ENCODE measurements around the gene PRCC. TPM values are rescaled to one million over a fixed set of nuclear protein-coding genes. Genes with fewer than 3 reads are reported as not detected.

Gene PRCC
- total RNA-seq, 1 experiment from 2014 or later, result 36.9 TPM

GRCh38 chr1:156740741-156741480, 26.4 kb upstream of the PRCC start, which contains the start of gene MRPL24:
TSS of gene MRPL24 (minus strand) at chr1:156741088. CDS start at chr1:156738704, 2,384 bp downstream.
- Histone ChIP-seq H3K27ac (peak within 1 kb of the TSS; percentile 28), H3K9me3 (replicated peaks) (no peaks in the 10 kb centered on the region), H3K27me3 (replicated peaks) (no peaks in the 10 kb centered on the region), H3K4me1 (replicated peaks) (peaks cover 23% of the 10 kb centered on the region), H3K4me3 (peak within 1 kb of the TSS; percentile 54), H3K36me3 (peaks cover 80% of the 10 kb centered on the region)
- peak; percentile 97 to 98 for DNase-seq (ENCODE audit: low read depth in 1 of 2, low spot score in 2 of 2)

DNA sequence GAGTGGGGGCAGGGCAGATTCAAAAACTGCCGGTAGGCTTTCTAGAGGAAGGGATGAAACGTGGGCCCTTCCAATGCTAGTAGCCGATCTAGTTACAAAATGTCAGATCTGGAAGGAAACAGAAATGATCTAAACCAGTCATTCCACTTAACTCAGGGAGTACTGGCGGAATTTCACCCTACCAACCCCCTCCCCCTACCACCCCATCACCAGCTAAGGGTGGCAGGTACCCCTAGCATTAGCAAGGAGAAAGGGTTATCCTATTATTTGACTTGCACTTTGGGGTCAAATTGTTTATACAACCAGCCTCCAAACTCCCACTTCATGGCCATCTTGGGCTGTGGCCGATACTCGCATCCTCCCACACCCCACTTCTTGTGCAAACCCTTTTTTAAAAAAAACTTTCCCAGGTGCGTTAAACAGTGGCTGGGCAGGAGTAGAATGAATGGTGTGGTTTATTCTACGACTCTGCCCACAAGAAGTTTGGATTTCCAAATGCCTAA, 25.8 kb upstream of the PRCC start:
- H3K27me3 ChIP-seq (replicated peaks), result no peaks in the 10 kb centered on the region
- H3K4me3 ChIP-seq, result no peak overlapping the region
- H3K9me3 ChIP-seq (replicated peaks), result no peaks in the 10 kb centered on the region
- no peak for DNase-seq (ENCODE audit: low read depth in 1 of 2, low spot score in 2 of 2)
- H3K4me1 ChIP-seq (replicated peaks), result peaks cover 29% of the 10 kb centered on the region
- H3K27ac ChIP-seq, result peak overlapping the region; percentile 27
- H3K36me3 ChIP-seq, result peaks cover 83% of the 10 kb centered on the region

GRCh38 chr1:156742017-156742416, 25.3 kb upstream of the PRCC start:
- H3K9me3 ChIP-seq (replicated peaks), result no peaks in the 10 kb centered on the region
- no peak for DNase-seq (ENCODE audit: low read depth in 1 of 2, low spot score in 2 of 2)
- H3K4me3 ChIP-seq, result no peak overlapping the region
- peaks cover 78% of the 10 kb centered on the region for H3K36me3 ChIP-seq
- H3K4me1 ChIP-seq (replicated peaks), result peaks cover 33% of the 10 kb centered on the region
- peak overlapping the region; percentile 27; the same call in 1 of the 2 replicates for H3K27ac ChIP-seq
- H3K27me3 ChIP-seq (replicated peaks), result no peaks in the 10 kb centered on the region

DNA sequence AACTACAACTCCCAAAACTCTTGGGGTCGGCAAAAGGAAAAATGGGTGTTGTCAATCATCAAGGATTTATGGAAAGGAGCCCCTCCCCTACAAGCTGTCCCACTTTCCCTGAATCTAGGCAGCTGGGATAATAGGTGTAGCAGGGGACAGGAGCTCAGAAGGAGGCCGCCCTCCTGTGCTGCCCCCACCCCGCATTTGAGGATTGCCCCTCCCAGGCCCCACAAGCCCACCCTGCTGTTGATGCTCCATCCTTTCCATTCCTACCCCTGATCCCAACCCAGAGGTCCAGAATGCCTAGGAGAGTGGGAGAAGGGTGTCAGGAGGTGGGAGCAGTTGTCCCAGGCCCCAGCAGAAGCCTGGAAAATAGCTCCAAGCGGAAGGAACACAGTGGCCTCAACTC, 24.5 kb upstream of the PRCC start:
- no peaks in the 10 kb centered on the region for H3K27me3 ChIP-seq (replicated peaks)
- H3K9me3 ChIP-seq (replicated peaks), result no peaks in the 10 kb centered on the region
- no peak overlapping the region for H3K27ac ChIP-seq
- DNase-seq (ENCODE audit: low read depth in 1 of 2, low spot score in 2 of 2), result no peak
- peaks cover 76% of the 10 kb centered on the region for H3K36me3 ChIP-seq
- no peak overlapping the region for H3K4me3 ChIP-seq
- peaks cover 40% of the 10 kb centered on the region for H3K4me1 ChIP-seq (replicated peaks)

- H3K4me3 ChIP-seq, result no peak overlapping the region
- H3K36me3 ChIP-seq, result peaks cover 76% of the 10 kb centered on the region
- no peaks in the 10 kb centered on the region for H3K27me3 ChIP-seq (replicated peaks)
- DNase-seq (ENCODE audit: low read depth in 1 of 2, low spot score in 2 of 2), result no peak
- no peak overlapping the region for H3K27ac ChIP-seq
- peaks cover 48% of the 10 kb centered on the region for H3K4me1 ChIP-seq (replicated peaks)
- H3K9me3 ChIP-seq (replicated peaks), result no peaks in the 10 kb centered on the region
These were observed 23.7 kb upstream of the PRCC start for GRCh38 chr1:156743367-156744302.

DNA sequence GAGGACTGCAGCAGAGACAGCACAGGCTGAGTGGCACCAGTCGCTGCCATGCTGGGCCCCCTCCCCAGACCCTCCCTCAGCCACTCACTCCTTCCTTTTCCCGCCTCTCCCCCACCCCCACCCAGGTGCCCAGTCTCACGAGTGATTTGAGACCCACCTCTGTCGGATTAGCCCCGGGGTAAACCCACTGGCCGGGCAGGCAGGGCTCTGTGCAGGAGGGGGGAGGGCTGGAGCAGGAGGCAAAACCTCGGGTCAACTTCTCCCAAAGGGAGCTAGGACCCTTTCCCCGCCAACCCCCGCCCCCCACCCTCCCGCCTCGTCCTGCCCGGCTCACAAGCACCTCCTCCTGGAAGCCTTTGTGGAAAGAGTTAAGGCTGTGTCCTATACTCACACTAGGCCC, 23.0 kb upstream of the PRCC start:
- Histone ChIP-seq H3K9me3 (replicated peaks) (no peaks in the 10 kb centered on the region), H3K27ac (no peak overlapping the region), H3K36me3 (peaks cover 78% of the 10 kb centered on the region)

DNA sequence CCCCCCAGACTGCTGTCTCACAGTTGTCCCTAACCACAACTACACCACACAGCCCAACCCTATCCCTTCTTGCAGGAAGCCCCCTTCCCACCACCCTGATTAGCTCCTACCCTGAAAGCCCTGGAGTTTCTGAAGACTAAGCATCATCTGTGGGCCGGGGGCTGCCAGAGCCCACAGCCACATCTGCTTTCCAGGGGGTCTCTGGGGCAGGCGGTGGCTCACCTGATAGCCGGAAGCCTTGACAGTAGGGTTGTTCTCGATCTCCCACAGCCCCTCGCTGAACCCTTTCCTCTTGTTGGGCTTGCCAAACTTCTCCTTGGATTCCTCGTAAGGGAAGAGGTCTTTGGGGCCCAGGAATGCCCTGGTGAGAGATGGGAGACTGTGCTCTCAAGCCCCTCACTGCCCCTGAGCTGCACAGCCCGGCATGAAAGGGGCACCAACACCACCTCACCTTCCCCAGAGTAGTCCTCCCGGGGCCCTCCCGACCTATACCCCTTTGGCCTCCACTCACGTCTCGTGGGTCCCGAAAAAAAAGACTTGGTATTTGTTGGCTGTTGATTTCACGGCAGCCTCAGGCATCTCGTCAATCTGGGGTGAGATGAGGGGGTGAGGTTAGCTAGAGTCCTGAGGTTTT, 22.4 kb upstream of the PRCC start:
- H3K27me3 ChIP-seq (replicated peaks), result no peaks in the 10 kb centered on the region
- no peak for DNase-seq (ENCODE audit: low read depth in 1 of 2, low spot score in 2 of 2)
- no peak overlapping the region for H3K4me3 ChIP-seq
- peaks cover 59% of the 10 kb centered on the region for H3K4me1 ChIP-seq (replicated peaks)
- H3K36me3 ChIP-seq, result peaks cover 78% of the 10 kb centered on the region
- H3K9me3 ChIP-seq (replicated peaks), result no peaks in the 10 kb centered on the region
- no peak overlapping the region for H3K27ac ChIP-seq

More for the DNA sequence above, 23.0 kb upstream of the PRCC start:
- Histone ChIP-seq H3K4me1 (replicated peaks) (peaks cover 55% of the 10 kb centered on the region), H3K27me3 (replicated peaks) (no peaks in the 10 kb centered on the region), H3K4me3 (no peak overlapping the region)
- no peak for DNase-seq (ENCODE audit: low read depth in 1 of 2, low spot score in 2 of 2)

DNA sequence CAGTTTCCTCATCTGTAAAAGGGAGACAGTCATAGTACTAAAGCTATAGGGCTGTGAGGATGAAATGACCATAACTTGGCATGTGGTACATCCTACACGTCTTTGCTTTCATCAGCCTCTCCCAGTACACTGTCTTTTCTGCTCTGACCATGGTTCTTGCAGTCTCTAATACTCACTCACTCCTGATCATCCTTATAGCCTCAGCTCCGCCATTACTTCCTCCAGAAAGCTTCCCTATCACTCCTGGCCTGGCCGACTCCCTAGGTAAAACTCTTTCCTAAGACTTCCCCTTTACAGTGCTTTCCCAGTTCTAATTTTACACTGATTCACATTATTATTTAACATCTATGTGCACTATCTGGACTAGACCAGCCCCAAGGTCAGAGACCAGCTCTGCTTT, 21.5 kb upstream of the PRCC start:
- Histone ChIP-seq H3K36me3 (peaks cover 78% of the 10 kb centered on the region), H3K9me3 (replicated peaks) (no peaks in the 10 kb centered on the region), H3K4me1 (replicated peaks) (peaks cover 54% of the 10 kb centered on the region), H3K27ac (peak overlapping the region; percentile 100), H3K4me3 (no peak overlapping the region), H3K27me3 (replicated peaks) (no peaks in the 10 kb centered on the region)
- DNase-seq (ENCODE audit: low read depth in 1 of 2, low spot score in 2 of 2), result no peak

DNA sequence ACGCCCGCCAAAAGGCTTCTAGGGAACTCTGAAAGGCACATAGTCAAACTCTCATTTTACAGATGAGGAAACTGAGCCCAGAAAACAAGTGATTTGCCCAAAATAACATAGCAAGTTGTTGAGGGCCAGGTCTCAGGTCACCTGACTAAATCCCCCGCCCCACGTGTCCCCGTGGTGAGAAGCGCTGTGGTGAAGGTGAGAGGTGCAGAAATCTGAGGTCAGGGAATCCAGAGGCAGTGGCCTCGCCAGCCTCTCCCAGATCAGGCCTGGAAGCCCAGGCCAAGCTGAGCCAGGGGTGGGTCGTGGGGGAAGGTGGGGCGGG, 21.0 kb upstream of the PRCC start:
- peak overlapping the region; percentile 100 for H3K27ac ChIP-seq
- peaks cover 52% of the 10 kb centered on the region for H3K4me1 ChIP-seq (replicated peaks)
- H3K36me3 ChIP-seq, result peaks cover 81% of the 10 kb centered on the region
- H3K27me3 ChIP-seq (replicated peaks), result no peaks in the 10 kb centered on the region
- H3K9me3 ChIP-seq (replicated peaks), result no peaks in the 10 kb centered on the region
- H3K4me3 ChIP-seq, result peak overlapping the region; percentile 38
- no peak for DNase-seq (ENCODE audit: low read depth in 1 of 2, low spot score in 2 of 2)

GRCh38 chr1:156746728-156747631, 20.4 kb upstream of the PRCC start:
- DNase-seq (ENCODE audit: low read depth in 1 of 2, low spot score in 2 of 2), result peak; percentile 96 to 99
- no peaks in the 10 kb centered on the region for H3K27me3 ChIP-seq (replicated peaks)
- H3K9me3 ChIP-seq (replicated peaks), result no peaks in the 10 kb centered on the region
- peak overlapping the region; percentile 100 for H3K27ac ChIP-seq
- peak overlapping the region; percentile 38 for H3K4me3 ChIP-seq
- H3K36me3 ChIP-seq, result peaks cover 78% of the 10 kb centered on the region
- peaks cover 46% of the 10 kb centered on the region for H3K4me1 ChIP-seq (replicated peaks)

DNA sequence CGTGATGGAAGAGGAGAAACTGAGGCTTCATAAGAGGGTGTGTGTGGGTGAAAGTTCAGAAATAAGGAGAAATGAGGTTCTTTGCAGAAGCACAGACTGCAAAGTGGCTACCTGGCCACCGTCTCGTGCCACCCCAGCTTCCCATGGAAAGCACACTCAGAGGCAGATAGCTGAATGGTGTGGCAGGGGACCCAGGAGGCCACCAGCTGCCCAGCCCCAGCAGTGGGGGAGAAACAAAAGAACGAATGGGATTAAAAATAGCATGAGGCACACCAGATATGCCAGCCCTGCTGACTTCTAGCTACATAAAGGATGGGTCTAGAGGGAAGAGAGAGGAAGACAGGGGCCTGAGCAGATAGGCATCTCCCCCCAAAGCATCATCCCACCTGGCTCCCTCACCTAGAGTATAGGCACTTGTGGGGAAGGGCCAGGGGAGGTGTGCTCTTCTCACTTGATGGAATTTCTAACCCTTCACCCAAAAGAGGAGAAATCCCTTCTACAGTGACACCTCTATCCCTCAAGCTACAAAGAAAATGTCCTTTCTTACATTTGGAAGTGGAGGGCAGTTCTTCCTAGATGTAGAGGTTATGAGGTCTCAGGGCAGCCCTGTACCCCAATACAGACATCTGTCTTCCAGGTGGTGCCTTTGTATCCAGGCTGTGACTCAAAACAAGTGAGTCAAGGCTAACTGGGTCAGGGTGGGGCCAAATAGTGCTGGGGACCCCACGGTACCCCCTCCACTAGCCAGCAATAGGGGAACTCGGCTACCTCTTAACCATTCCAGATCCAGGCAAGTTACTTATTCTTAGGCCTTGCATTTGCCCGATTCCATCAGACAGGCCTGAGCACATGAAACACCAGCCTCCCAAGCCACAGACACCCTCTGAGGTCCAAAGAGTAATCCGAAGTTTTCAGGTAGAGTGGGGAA, 19.3 kb upstream of the PRCC start:
- H3K27me3 ChIP-seq (replicated peaks), result no peaks in the 10 kb centered on the region
- no peaks in the 10 kb centered on the region for H3K9me3 ChIP-seq (replicated peaks)
- peak overlapping the region; percentile 100 for H3K27ac ChIP-seq
- peak in 1 of 2 experiments; percentile 44 for DNase-seq (ENCODE audit: low read depth in 1 of 2, low spot score in 2 of 2)
- H3K4me1 ChIP-seq (replicated peaks), result peaks cover 49% of the 10 kb centered on the region
- peak overlapping the region; percentile 82 for H3K4me3 ChIP-seq
- H3K36me3 ChIP-seq, result peaks cover 73% of the 10 kb centered on the region

All from SJSA1 (cell line).